HG03439 (cell line): ENCODE measurements around the gene NRG3.

Experiments
- ATAC-seq: cut with Tn5 transposase; IDR thresholded peaks from one replicate; pipeline ENCODE4 v1.9.1; 2021; ENCODE audit warnings: mild to moderate bottlenecking, moderate library complexity; ENCODE audit not compliant: unreplicated experiment

NRG3 gene

GRCh38 chr10:82552267-82552666, 677.3 kb downstream of the NRG3 start:
- no peak for ATAC-seq

- ATAC-seq: no peak
Measured at GRCh38 chr10:82554381-82554780, 679.4 kb downstream of the NRG3 start.

- ATAC-seq: no peak
Measured at GRCh38 chr10:82558014-82558607, 683.1 kb downstream of the NRG3 start.

- no peak for ATAC-seq
Measured at GRCh38 chr10:82564353-82565196, 689.6 kb downstream of the NRG3 start.

GRCh38 chr10:82565197-82565575, 690.2 kb downstream of the NRG3 start:
- no peak for ATAC-seq

GRCh38 chr10:82572744-82573143, 697.8 kb downstream of the NRG3 start:
- no peak for ATAC-seq

- ATAC-seq: no peak
Measured at GRCh38 chr10:82574081-82574480, 699.1 kb downstream of the NRG3 start.

GRCh38 chr10:82575318-82575717, 700.3 kb downstream of the NRG3 start:
- no peak for ATAC-seq

GRCh38 chr10:82576093-82576492, 701.1 kb downstream of the NRG3 start:
- ATAC-seq: no peak

- ATAC-seq: no peak
Measured at GRCh38 chr10:82581940-82582339, 706.9 kb downstream of the NRG3 start.

- no peak for ATAC-seq
Measured at GRCh38 chr10:82591421-82591820, 716.4 kb downstream of the NRG3 start.

- no peak for ATAC-seq
Measured at GRCh38 chr10:82597840-82598239, 722.8 kb downstream of the NRG3 start.

- ATAC-seq: no peak
Measured at GRCh38 chr10:82609845-82610244, 734.9 kb downstream of the NRG3 start.

GRCh38 chr10:82618007-82618406, 743.0 kb downstream of the NRG3 start:
- no peak for ATAC-seq

- ATAC-seq: no peak
Measured at GRCh38 chr10:82621680-82622079, 746.7 kb downstream of the NRG3 start.

GRCh38 chr10:82622479-82622878, 747.5 kb downstream of the NRG3 start:
- ATAC-seq: no peak

GRCh38 chr10:82625512-82626189, 750.7 kb downstream of the NRG3 start:
- no peak for ATAC-seq

GRCh38 chr10:82628373-82628772, 753.4 kb downstream of the NRG3 start:
- no peak for ATAC-seq

GRCh38 chr10:82643076-82643475, 768.1 kb downstream of the NRG3 start:
- no peak for ATAC-seq

- no peak for ATAC-seq
Measured at GRCh38 chr10:82643601-82644000, 768.6 kb downstream of the NRG3 start.

GRCh38 chr10:82645221-82645620, 770.2 kb downstream of the NRG3 start:
- ATAC-seq: no peak
